Mesenteric fat pad (tissue), 1 donor: ENCODE measurements around the gene ADGRV1. TPM values are rescaled to one million over a fixed set of nuclear protein-coding genes. Genes with fewer than 3 reads are reported as not detected.

Source experiments
- DNase-seq: peaks from one replicate; pipeline ENCODE4 v3.0.0-alpha.2; 2020; ENCODE audit warnings: low spot score
- total RNA-seq: library from RNA; stranded (reverse); fragmentation: NEBNext Ultra II Directional; extraction: Animal tissue kit (Norgen Biotek cat#: 25700); gene quantifications from one replicate; pipeline ENCODE4 v1.2.1, GENCODE V29; 2021
- donor health status: DM: yes; HTN: yes; CAD: no.

The ADGRV1 gene
- total RNA-seq, 1 donor from 2014 or later, result 0.16 TPM

DNA sequence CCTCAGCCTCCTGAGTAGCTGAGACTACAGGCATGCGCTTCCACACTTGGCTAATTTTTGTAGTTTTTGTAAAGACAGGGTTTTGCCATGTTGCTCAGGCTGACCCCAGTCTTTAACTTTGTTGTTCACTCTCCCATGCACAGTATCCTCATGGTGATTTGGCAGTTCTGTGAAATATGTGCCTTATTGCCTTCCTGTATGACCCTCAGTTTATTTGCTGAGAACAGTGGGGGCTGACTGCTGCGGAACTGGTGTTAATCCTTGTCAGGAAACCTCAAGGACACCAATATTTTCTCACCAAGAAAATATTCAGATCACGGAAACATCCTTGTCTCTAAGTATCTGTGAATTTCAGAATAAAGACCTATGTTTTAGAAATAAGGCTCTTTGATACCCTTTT lies 536.7 kb downstream of the ADGRV1 start:
- DNase-seq, result no peak

GRCh38 chr5:91095786-91096385 lies 537.3 kb downstream of the ADGRV1 start:
- DNase-seq, result no peak

GRCh38 chr5:91098541-91098940 lies 539.9 kb downstream of the ADGRV1 start:
- no peak for DNase-seq

DNA sequence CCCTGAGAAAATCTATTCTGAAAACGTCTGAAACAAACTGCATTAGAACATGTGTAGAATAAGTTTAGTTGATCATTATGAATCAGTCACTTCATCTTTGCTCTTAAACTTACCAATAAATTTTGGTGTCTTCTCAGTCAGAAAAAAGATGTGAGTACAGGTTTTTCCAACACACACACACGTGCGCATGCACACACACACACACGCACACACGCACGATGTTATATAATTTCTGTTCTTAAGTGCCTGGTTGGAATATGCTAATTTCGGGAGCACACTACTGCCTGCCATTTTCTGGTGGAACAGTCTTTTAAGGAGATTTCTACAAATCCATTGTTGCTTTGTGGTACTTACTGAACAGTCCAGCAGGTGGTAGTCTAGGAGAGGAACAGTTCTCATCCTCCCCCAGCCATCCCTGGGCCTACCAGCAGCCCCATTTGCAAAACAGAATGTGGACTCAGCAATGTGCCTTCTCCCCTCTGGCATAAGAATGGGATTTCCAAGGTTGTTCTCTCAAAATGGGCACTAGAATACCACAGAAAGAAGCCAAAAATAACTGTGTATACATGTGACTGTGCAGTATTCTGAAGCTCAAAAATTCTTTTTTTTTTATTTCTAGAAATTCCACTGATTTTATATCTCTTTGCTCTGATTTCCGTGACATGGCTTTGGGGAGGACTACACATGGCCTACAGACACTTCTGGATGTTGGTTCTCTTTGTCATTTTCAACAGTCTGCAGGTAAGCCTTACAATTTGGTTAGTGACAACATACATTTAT lies 543.2 kb downstream of the ADGRV1 start:
- no peak for DNase-seq

- no peak for DNase-seq
These were observed 544.9 kb downstream of the ADGRV1 start for GRCh38 chr5:91103353-91104061.

GRCh38 chr5:91104062-91104448 lies 545.5 kb downstream of the ADGRV1 start:
- no peak for DNase-seq

DNA sequence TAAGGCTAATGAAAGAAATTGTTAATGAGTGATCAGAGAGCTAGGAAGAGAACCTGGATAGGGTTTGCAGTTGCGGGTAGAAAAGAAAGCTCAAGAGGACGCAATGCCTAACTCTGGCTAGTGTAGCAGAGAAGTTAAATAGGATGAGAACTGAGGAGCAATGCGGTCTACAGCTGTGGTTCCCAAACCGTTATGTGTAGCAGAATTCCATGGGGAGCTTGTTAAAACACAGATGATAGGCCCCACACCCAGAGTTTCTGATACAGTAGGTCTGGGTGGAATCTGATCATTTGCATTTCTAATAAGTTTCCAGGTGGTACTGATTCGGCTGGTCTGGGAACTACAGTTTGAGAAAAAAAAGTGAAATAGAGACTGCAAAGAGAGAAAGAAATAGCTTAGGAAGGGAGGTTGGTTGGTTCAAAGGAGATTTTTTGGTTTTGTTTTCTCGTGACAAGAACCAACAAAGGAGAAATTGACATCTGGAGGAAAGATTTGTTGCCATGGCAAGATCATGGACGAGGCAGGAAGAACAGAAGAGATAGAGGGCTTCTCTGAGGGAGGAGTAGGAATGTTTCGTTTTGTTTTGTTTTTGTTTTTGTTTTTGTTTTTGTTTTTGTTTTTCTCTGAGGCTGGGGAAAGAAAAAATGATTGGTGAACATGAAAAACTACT lies 548.4 kb downstream of the ADGRV1 start:
- DNase-seq, result no peak

- no peak for DNase-seq
These were observed 551.0 kb downstream of the ADGRV1 start for GRCh38 chr5:91109634-91110033.

GRCh38 chr5:91110686-91111085 lies 552.1 kb downstream of the ADGRV1 start:
- DNase-seq, result no peak

GRCh38 chr5:91111473-91112238 lies 553.1 kb downstream of the ADGRV1 start:
- DNase-seq, result no peak

DNA sequence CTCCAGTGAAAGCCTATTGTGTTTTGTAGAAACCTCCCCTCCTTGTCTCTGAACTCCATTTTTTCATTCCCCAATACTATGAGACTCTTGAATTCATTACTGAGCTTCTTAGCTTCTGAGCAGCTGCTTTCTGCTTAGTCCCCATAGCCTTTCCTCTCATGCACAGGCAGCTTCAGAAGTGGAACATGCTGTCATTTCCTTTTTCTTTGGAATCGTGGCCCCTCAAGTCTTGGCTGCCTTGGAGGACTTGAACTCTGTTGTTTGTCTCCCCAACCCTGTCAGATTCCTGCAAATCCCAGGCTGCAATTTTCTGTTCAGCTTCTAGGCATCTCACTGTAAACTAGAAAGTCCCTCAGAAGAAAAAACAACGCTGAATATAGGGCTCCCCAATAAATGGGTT lies 556.1 kb downstream of the ADGRV1 start:
- no peak for DNase-seq

DNA sequence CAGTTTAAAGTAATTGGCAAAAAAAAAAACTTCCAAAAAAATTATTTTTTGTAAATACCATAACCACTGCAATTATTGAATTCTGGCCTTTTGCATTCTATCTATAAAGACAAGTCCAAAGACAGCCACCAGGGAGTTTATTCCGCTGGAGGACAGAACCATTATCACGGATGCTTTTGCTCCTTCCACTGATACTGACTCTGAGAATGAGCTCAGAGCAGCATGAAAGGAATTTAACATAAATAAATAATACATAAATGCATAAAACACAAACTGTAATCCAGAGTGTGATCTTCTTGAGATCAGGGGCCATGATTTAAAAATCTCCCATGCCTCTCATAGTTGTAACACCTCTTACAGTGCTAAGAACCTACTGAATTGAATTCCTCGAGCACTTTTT lies 559.8 kb downstream of the ADGRV1 start:
- no peak for DNase-seq

GRCh38 chr5:91118796-91119195 lies 560.2 kb downstream of the ADGRV1 start:
- DNase-seq, result no peak

DNA sequence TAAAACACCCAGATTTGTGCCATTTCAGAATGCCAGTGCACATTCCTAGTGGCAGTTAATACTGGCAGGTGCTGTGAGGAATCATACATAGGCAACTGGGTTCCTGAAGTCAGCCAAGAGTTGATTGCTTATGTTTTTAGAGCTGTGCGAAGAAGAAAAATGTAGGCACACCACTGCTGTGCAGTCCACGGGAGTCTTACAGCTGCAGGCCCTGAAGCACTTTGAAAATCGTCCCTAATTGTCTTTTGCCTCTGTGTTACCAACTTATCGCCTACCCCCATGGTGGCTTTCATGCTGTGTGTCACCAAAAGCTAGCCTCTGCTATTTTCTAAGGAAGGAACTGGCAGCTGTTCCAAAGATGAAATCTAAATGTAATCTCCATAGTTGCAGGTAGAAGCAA lies 560.6 kb downstream of the ADGRV1 start:
- no peak for DNase-seq

DNA sequence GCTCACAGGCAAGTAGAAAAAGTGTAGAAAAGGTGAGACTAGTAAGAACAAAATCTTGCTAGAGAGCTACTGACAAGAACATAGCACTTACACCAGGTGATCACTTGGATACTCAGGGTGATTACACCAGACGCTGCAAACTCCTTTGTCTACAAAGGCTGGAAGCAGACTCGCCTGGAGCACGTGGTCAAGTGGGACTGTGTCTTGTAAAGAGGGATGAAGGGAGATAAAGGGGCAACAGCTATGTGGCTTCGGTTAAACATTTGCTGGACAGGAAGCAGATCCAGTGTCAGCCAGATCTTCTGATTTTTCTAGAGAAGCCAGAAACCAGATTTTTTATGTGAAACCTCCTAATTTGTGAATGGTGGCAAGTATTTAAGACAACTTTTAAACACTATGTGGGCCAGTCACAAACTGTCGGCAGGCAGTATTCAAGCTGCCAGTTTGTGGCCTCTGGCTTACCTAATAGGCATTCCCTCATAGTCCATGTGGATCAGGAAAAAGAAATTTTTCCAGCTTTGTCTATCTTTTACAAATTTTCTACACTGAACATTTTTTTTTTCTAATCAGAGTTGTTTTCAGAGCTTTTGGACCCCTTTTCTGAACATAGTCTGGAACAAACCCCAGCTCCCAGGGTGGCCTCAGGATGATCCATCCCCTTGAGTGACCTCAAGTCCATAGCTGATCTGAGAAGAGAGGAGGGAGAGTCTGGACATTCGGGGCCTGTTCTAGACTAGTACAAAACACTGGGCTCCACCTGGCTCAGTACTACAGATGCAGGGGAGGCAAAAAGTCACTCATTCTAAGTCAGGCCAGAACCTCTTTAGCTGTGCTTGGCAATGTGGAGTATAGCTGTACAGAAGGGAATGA lies 561.6 kb downstream of the ADGRV1 start:
- no peak for DNase-seq

- DNase-seq, result no peak
These were observed 562.9 kb downstream of the ADGRV1 start for GRCh38 chr5:91121347-91121993.

- DNase-seq, result no peak
These were observed 564.1 kb downstream of the ADGRV1 start for GRCh38 chr5:91122651-91123050.

DNA sequence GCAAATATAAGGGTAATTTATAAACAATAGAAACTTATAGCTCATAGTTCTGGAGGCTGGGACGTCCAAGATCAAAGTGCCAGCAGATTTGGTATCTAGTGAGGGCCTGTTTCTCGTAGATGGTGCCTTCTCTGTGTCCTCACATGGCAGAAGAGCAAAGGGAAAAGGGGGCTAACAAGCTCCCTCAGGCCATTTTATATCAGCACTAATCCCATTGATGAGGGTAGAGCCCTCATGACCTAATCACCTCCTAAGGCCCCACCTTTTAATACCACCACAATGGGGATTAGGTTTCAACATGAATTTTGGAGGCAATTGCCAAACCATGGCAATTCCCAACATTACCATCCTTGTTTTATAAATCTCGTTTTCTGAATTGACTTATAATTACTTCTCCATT lies 564.7 kb downstream of the ADGRV1 start:
- no peak for DNase-seq

DNA sequence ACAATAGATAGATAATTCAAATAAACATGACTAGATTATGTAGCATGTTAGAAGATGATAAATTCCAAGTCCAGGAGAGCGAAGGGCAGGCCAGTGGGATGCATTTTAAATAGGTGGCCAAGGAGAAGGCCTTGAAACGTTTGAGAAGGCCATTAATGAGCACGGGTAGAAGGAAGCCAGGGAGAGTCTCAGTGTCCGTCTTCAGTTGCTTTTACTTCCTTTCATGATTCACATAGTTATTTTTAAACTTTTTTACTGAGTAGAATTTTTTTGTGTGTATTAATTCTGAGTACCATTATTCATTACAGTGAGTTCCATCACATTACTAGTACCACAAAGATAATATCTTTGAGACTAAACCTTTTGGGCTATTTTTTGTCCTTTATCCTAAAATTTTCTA lies 565.3 kb downstream of the ADGRV1 start:
- DNase-seq, result no peak

- DNase-seq, result no peak
These were observed 567.3 kb downstream of the ADGRV1 start for GRCh38 chr5:91125916-91126315.
